HFFc6 (cell line): ENCODE measurements around the gene PDX1. TPM values are rescaled to one million over a fixed set of nuclear protein-coding genes. Genes with fewer than 3 reads are reported as not detected.

Experiments used
- DNase-seq: peaks from one replicate; pipeline ENCODE4 v3.0.0-alpha.2; 2018
- H3K27ac Mint-ChIP-seq: 2 replicates; pipeline ENCODE4 v1.8.0; 2020; ENCODE audit warnings: mild to moderate bottlenecking, mixed read lengths
- H3K27me3 Mint-ChIP-seq: 2 replicates; pipeline ENCODE4 v1.8.0; 2021; ENCODE audit warnings: mild to moderate bottlenecking, moderate library complexity, mixed read lengths; ENCODE audit not compliant: insufficient read depth
- H3K36me3 Mint-ChIP-seq: 2 replicates; pipeline ENCODE4 v1.8.0; 2021; ENCODE audit warnings: low read depth, mixed read lengths
- H3K4me1 Mint-ChIP-seq: 2 replicates; pipeline ENCODE4 v1.8.0; 2020; ENCODE audit warnings: low read depth, mixed read lengths
- H3K4me3 Mint-ChIP-seq: 2 replicates; pipeline ENCODE4 v1.8.0; 2020; ENCODE audit warnings: mild to moderate bottlenecking, moderate library complexity, mixed read lengths
- H3K9me3 Mint-ChIP-seq: 2 replicates; pipeline ENCODE4 v1.8.0; 2020; ENCODE audit warnings: mild to moderate bottlenecking, mixed read lengths
- CTCF ChIP-seq: fragments of 200-600 bp; sonication (generic); IDR thresholded peaks from 2 replicates; pipeline ENCODE4 v1.5.0; 2021; ENCODE audit warnings: antibody characterized with exemption, mild to moderate bottlenecking
- total RNA-seq, 6 experiments: library from RNA; stranded (reverse); fragmentation: NEBNext Ultra II Directional; extraction: Animal tissue kit (Norgen Biotek cat#: 25700); gene quantifications; 2 replicates in 1 of 6; 3 replicates in 5 of 6; pipeline ENCODE4 v1.2.3, GENCODE V29; 2021

Gene PDX1
- total RNA-seq, 6 experiments from 2014 or later, result not detected

GRCh38 chr13:27955014-27955591, 35.3 kb downstream of the PDX1 start:
- H3K9me3 Mint-ChIP-seq, result no peaks in the 10 kb centered on the region
- TF ChIP-seq CTCF, result no peak
- no peak overlapping the region for H3K27ac Mint-ChIP-seq
- no peaks in the 10 kb centered on the region for H3K36me3 Mint-ChIP-seq
- no peak overlapping the region for H3K4me3 Mint-ChIP-seq
- DNase-seq, result no peak
- H3K4me1 Mint-ChIP-seq, result peaks cover 10% of the 10 kb centered on the region
- H3K27me3 Mint-ChIP-seq, result peaks cover 39% of the 10 kb centered on the region

GRCh38 chr13:27956576-27957300, 36.9 kb downstream of the PDX1 start:
- TF ChIP-seq CTCF, result no peak
- Mint-ChIP-seq H3K27me3 (peaks cover 47% of the 10 kb centered on the region), H3K27ac (no peak overlapping the region), H3K4me1 (peaks cover 13% of the 10 kb centered on the region), H3K9me3 (no peaks in the 10 kb centered on the region), H3K36me3 (no peaks in the 10 kb centered on the region), H3K4me3 (no peak overlapping the region)
- DNase-seq, result no peak

GRCh38 chr13:27959976-27960361, 40.2 kb downstream of the PDX1 start:
- H3K36me3 Mint-ChIP-seq, result no peaks in the 10 kb centered on the region
- DNase-seq, result no peak
- no peak overlapping the region for H3K27ac Mint-ChIP-seq
- H3K4me1 Mint-ChIP-seq, result peaks cover 5% of the 10 kb centered on the region; the same call in 1 of the 2 replicates
- H3K27me3 Mint-ChIP-seq, result peaks cover 58% of the 10 kb centered on the region
- peak overlapping the region; percentile 76; the same call in 1 of the 2 replicates for H3K4me3 Mint-ChIP-seq
- no peak for TF ChIP-seq CTCF
- no peaks in the 10 kb centered on the region for H3K9me3 Mint-ChIP-seq

- DNase-seq, result peak; percentile 18
- Mint-ChIP-seq H3K27ac (no peak overlapping the region), H3K4me1 (peaks cover 5% of the 10 kb centered on the region; the same call in 1 of the 2 replicates), H3K27me3 (peaks cover 61% of the 10 kb centered on the region), H3K36me3 (no peaks in the 10 kb centered on the region), H3K4me3 (peak overlapping the region; percentile 76; the same call in 1 of the 2 replicates), H3K9me3 (no peaks in the 10 kb centered on the region)
- TF ChIP-seq CTCF, result peak; percentile 65
Measured at GRCh38 chr13:27960362-27961226, 40.8 kb downstream of the PDX1 start.

GRCh38 chr13:27961227-27962085, 41.7 kb downstream of the PDX1 start:
- H3K9me3 Mint-ChIP-seq, result no peaks in the 10 kb centered on the region
- TF ChIP-seq CTCF, result no peak
- H3K4me3 Mint-ChIP-seq, result peak overlapping the region; percentile 46; the same call in 1 of the 2 replicates
- H3K4me1 Mint-ChIP-seq, result peaks cover 5% of the 10 kb centered on the region; the same call in 1 of the 2 replicates
- no peak for DNase-seq
- peaks cover 61% of the 10 kb centered on the region for H3K27me3 Mint-ChIP-seq
- no peaks in the 10 kb centered on the region for H3K36me3 Mint-ChIP-seq
- 0 out of 2 replicates have a peak overlapping the region, but pooled peaks have one; percentile 5 for H3K27ac Mint-ChIP-seq
